Motor neuron (in vitro differentiated cells): Measurements from ENCODE around the gene APBB2. TPM values are rescaled to one million over a fixed set of nuclear protein-coding genes. Genes with fewer than 3 reads are reported as not detected.
"Not testable (repeated sequence)": the region's sequence is repeated elsewhere in the genome, so short reads cannot be mapped to it uniquely, and the experiment has no call there.

ENCODE experiments used
- ATAC-seq, 8 experiments: fragments of 200-7000 bp; cut with Tn5 transposase; replicated peaks in 6 of 8; 2 replicates each; pipeline ENCODE4 v1.8.0; 2021; ENCODE audit warnings: mild to moderate bottlenecking in 8 of 8, moderate library complexity in 8 of 8
- H3K27ac ChIP-seq, 2 donors: fragments of 250-450 bp; sonication (Bioruptor Pico); 2 replicates each; pipeline ENCODE4 v1.9.0; 2021; ENCODE audit warnings: antibody characterized with exemption in 2 of 2, mild to moderate bottlenecking in 2 of 2, moderate library complexity in 1 of 2
- H3K4me1 ChIP-seq, 2 donors: fragments of 250-450 bp; sonication (Bioruptor Pico); replicated peaks in 1 of 2; 2 replicates each; pipeline ENCODE4 v1.6.1; 2021; ENCODE audit warnings: antibody characterized with exemption in 2 of 2, mild to moderate bottlenecking in 2 of 2, moderate library complexity in 1 of 2
- H3K4me3 ChIP-seq, 5 donors: fragments of 250-450 bp; sonication (Bioruptor Pico); 2 replicates each; pipeline ENCODE4 v1.9.0; 2021; ENCODE audit warnings: antibody characterized with exemption in 5 of 5, mild to moderate bottlenecking in 5 of 5, moderate library complexity in 4 of 5
- WGBS, 10 experiments: fragments of 450-650 bp; shearing (Covaris generic); methylation state at CpG; one replicate each; pipeline ENCODE4 v1.0.0; 2022; 5-methylcytosine and 5-hydroxymethylcytosine counted together
- in situ Hi-C, 9 experiments: fragments of 400-800 bp; cut with MboI; loops; one replicate each; pipeline ENCODE4 v1.15.0; 2021; ENCODE audit warnings: low sequenced_read_pairs in 9 of 9, low pct_unique_long_range_greater_than_20kb in 2 of 9; ENCODE audit not compliant: unreplicated experiment in 9 of 9
- total RNA-seq, 8 experiments: library from RNA; unstranded; fragments of 300-600 nt; gene quantifications; 2 replicates each; pipeline versions ENCODE4 v1.2.3 to v1.2.4, GENCODE V29; 2022

APBB2 gene
- total RNA-seq, 8 experiments from 2014 or later: 32.2 to 68.9 (median 52.0) TPM

DNA sequence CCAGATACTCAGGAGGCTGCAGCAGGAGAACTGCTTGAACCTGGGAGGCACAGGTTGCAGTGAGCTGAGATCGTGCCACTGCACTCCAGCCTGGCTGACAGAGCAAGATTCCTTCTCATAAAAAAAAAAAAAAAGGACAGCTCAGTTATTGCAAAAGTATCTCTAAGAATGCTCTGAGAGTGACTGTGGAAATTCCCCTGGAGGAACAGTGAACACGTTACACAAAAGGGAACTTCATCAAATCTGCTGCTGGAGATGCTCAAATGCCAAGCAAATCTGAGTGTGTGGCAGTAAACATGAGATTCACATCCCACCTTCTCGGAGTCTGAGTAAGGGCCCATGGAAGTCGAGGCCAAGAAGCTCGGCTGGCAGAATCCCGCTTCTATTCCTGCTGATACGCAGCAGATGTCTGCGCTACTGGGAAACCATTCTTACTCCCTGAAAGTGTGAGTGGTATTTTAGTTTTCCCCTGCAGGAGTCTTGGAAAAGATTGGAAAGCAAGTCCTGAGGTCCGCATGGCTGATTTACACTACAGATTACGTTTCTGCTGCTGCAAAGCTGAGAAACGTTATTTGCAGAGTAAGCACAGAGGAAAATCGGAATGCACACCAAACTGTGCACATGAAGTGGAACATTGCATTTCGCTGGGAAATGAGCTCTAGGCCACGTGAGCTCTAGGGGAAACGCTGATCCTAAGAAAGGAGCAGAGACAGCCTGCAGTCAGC lies 301.7 kb downstream of the APBB2 start:
- ATAC-seq: no peak
- Histone ChIP-seq H3K4me1 (no peaks in the 10 kb centered on the region), H3K4me3 (no peak overlapping the region), H3K27ac (no peak overlapping the region)
- in situ Hi-C loops: loop anchor here in 2 of 9 experiments (25.0 kb wide), 1 partner anchor 175 kb away; the partner anchor contains the start of gene NSUN7 (in 2 of the 2)
- WGBS, 10 experiments: 68 to 100% (median 91%) methylated on average over 3 to 15 of the region's 15 CpGs; no CpG with 5 or more reads in 4 of the 10 experiments

DNA sequence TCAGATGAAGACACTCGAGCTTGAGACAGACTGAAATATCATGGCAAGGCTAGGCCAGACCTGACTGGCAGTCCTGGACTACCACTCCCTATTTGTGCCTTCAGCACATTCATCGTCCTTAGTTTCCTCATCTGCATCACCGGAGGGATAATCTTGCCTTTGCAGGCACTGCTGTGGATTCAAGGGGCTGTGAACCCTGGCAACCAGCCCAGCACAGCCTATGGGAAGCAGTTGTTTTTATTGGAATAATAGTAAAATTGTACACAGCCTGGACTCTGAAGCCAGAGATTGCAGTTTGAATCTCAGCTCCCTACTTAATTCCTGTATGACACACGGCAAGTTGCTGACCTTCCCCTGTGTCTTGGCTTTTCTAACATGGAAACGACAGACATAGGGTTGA lies 303.6 kb downstream of the APBB2 start:
- peaks cover 0 to 4% of the 10 kb centered on the region in 2 donors for H3K4me1 ChIP-seq
- 86 to 100% (median 94%) methylated on average over 1 to 3 of the region's 5 CpGs; no CpG with 5 or more reads in 5 of the 10 experiments for WGBS, 10 experiments
- in situ Hi-C loops: loop anchor here in 2 of 9 experiments (25.0 kb wide), 1 partner anchor 173 kb away; the partner anchor contains the start of gene NSUN7 (in 2 of the 2)
- H3K27ac ChIP-seq: no peak overlapping the region
- ATAC-seq: no peak
- H3K4me3 ChIP-seq: no peak overlapping the region

DNA sequence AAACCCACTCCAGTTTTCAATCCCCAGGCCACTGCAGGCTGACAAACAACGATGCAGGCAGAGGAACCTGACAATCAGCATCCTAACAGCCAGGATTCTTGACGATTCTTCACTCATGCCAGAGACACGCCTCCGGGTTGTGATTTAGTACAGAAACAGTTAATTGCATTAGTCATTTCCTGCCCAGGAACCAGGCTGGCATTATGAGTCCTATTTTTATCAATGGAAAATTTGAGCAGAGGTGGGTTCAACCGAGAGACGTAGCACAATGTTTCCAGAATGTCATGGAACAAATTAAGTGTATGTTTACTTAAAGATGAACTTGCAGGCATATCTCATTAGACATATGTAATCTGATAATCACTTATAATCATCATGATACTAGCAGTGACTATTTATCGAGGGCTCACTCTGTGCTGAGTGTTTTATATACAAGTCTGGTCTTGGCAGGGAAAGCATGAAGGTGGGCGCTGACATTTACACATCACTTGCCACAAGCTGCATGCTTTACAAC lies 304.9 kb downstream of the APBB2 start:
- peaks cover 0 to 17% of the 10 kb centered on the region in 2 donors for H3K4me1 ChIP-seq
- in situ Hi-C loops: loop anchor here in 2 of 9 experiments (25.0 kb wide), 1 partner anchor 172 kb away; the partner anchor contains the start of gene NSUN7 (in 2 of the 2)
- H3K27ac ChIP-seq: no peak overlapping the region
- 0 to 100% (median 90%) methylated on average over 1 to 6 of the region's 8 CpGs for WGBS, 10 experiments
- ATAC-seq: peak in 1 of 8 experiments; percentile 20
- H3K4me3 ChIP-seq: no peak overlapping the region

DNA sequence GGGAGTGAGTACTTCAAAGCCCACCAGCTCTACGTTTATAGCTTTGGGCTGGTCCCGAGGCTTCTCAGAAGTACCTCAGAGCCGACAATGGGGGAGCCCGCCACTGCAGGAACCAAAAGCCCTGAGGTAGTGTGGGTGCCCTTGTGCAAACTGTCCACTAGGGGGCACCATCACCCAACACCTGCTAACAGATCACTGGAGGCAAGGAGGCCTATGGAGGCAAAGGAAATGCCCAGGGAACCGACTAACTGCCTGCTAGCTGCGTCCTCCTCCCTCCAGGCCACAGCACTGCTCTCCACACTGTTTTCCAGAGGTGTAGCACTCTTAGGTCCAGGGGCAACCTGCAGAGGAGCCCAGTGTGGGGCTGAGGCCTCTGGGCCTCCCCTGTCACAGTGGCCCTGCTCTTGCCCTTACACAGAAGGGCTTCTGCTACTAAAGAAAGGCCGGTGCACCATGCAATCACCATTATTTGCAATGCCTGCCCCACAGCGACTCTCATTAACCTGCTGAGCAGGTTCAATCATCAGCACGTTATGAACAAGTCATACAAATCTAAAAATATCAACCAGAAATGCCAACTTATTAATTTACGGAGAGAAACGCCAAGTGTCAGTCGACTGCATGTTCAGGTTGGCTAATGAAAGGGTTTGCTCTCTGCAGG lies 305.5 kb downstream of the APBB2 start:
- ATAC-seq: peak; percentile 43 to 91 (median 56)
- Histone ChIP-seq H3K4me1 (peaks cover 0 to 18% of the 10 kb centered on the region in 2 donors), H3K27ac (no peak overlapping the region), H3K4me3 (no peak overlapping the region)
- 0 to 93% (median 80%) methylated on average over 1 to 6 of the region's 12 CpGs; no CpG with 5 or more reads in 1 of the 10 experiments for WGBS, 10 experiments
- in situ Hi-C loops: loop anchor here in 2 of 9 experiments (25.0 kb wide), 1 partner anchor 172 kb away; the partner anchor contains the start of gene NSUN7 (in 2 of the 2)

DNA sequence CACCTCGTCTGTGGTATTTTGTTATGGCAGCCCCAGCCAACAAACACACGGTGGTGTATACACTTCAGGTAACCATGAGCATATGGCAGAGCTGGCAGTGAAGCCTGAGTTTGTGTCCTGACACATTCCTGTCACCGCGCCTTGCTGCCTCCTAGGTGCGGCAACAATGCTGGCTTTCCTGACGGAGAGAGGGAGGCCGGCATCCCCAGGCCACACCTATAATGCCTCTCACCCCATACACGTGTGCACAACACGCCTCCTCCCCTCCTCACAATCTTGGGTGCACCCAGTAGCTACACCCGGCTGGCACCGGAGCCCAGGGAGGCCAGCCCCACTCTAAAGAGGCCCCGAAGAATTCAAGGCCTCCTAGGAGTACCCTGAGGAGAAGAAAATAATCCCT lies 306.0 kb downstream of the APBB2 start:
- in situ Hi-C loops: loop anchor here in 2 of 9 experiments (25.0 kb wide), 1 partner anchor 171 kb away; the partner anchor contains the start of gene NSUN7 (in 2 of the 2)
- Histone ChIP-seq H3K4me1 (peaks cover 0 to 18% of the 10 kb centered on the region in 2 donors), H3K4me3 (no peak overlapping the region), H3K27ac (no peak overlapping the region)
- ATAC-seq: peak in 2 of 8 experiments; percentile 12 to 43
- 0 to 100% (median 100%) methylated on average over 1 to 3 of the region's 12 CpGs; no CpG with 5 or more reads in 5 of the 10 experiments for WGBS, 10 experiments

DNA sequence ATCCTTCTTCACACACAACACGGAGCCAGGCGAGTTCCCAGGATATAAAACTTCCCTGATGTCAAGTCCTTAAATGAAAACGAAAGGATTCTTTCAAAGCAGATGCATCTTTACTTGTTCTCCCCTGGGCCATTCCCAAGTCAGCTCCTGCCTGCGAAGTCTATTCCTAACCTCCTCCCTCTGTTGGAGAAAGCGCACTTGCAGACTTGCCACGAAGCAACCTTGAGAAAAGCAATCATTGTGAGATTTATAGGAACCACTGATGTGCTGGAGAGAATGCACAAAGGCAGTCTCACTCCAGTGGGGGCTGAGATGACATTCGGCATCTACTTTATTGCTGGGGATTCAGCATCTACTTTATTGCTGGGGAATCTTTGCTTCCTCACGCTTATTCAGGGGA lies 308.9 kb downstream of the APBB2 start:
- in situ Hi-C loops: loop anchor here in 2 of 9 experiments (25.0 kb wide), 1 partner anchor 168 kb away; the partner anchor contains the start of gene NSUN7 (in 2 of the 2)
- WGBS, 10 experiments: 42 to 100% (median 82%) methylated on average over 1 to 7 of the region's 8 CpGs

DNA sequence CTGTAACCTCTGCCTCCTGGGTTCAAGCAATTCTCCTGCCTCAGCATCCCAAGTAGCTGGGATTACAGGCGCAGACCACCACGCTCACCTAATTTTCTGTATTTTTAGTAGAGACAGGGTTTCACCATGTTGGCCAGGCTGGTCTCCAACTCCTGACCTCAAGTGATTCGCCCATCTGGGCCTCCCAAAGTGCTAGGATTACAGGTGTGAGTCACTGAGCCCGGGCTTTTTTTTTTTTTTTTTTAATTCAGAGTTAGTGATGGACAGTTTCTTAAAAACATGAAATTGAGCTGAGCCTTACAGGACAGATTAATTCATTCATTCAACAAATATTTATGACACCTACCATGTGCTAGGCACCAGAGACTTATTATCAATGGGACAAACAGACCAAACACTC lies 313.8 kb downstream of the APBB2 start:
- H3K4me1 ChIP-seq: peaks cover 0 to 12% of the 10 kb centered on the region in 2 donors
- not testable (repeated sequence) for H3K27ac ChIP-seq, H3K4me3 ChIP-seq, ATAC-seq
- in situ Hi-C loops: loop anchor here in 2 of 9 experiments (25.0 kb wide), 1 partner anchor 163 kb away; the partner anchor contains the start of gene NSUN7 (in 2 of the 2)
- WGBS, 10 experiments: 0 to 100% (median 80%) methylated on average over 1 to 4 of the region's 4 CpGs; no CpG with 5 or more reads in 2 of the 10 experiments

More for the DNA sequence above, 308.9 kb downstream of the APBB2 start:
- Histone ChIP-seq H3K4me3 (no peak overlapping the region), H3K27ac (peak overlapping the region in 1 of 2 donors; percentile 56), H3K4me1 (peaks cover 0 to 18% of the 10 kb centered on the region in 2 donors)
- peak in 4 of 8 experiments; percentile 35 to 86 (median 65) for ATAC-seq

DNA sequence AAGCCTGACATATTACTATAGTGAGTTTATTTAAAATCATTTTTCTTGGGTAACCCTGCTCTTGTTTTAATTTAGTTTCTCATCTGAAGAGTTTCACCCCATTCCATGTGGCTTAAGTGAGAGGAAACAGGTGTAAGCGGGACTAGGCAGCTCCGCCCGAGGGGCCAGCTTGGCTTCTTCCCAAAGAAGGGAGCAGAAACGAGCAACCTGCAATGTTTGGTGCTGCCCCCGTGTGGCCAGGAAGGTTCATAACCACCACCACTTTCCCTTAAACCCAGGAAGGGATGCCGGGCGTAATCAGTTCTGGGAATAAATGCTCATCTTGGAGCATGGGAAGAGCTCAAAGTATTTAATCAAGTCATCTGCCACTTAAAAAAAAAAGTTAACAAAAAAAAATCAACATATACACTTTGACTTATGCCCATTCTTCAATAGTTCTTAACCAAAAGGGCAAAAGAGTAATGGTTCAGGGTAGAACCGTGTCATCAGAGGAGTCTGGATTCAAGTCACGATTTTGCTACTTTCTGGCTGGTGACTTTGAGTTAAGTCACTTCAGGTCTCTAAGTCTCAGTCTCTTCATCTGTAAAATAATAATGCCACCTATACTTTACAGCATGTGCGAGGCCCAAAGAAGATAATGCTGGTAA lies 316.7 kb downstream of the APBB2 start:
- WGBS, 10 experiments: 10 to 80% (median 60%) methylated on average over 1 to 9 of the region's 10 CpGs; no CpG with 5 or more reads in 1 of the 10 experiments
- Histone ChIP-seq H3K27ac (no peak overlapping the region), H3K4me3 (no peak overlapping the region), H3K4me1 (no peaks in the 10 kb centered on the region)
- peak in 6 of 8 experiments; percentile 36 to 87 (median 71) for ATAC-seq
- in situ Hi-C loops: loop anchor here in 2 of 9 experiments (25.0 kb wide), 1 partner anchor 160 kb away; the partner anchor contains the start of gene NSUN7 (in 2 of the 2)

DNA sequence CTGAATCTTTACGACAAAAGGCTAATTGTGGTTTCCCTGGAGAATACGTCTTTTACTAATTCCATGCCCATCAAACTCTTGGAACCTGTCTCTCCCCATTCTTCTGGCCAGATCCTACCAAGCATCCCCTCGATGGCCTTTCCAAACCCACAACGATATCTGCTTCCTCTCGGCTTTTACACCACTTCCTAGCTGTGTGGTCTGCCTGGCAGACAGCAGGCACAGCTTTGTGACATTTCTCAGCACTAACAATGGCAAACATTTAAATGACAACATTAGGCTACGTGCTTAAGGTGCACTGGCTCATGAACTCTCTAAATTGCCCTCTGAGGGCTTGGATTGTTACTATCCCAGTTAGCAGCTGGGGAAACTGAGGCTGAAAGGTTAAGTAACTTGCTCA lies 323.6 kb downstream of the APBB2 start:
- Histone ChIP-seq H3K4me1 (peaks cover 14 to 15% of the 10 kb centered on the region in 2 donors), H3K4me3 (no peak overlapping the region), H3K27ac (no peak overlapping the region)
- no peak for ATAC-seq
- in situ Hi-C loops: loop anchor here in 2 of 9 experiments (25.0 kb wide), 1 partner anchor 153 kb away; the partner anchor contains the start of gene NSUN7 (in 2 of the 2)
- WGBS, 10 experiments: 62 to 100% (median 85%) methylated on average over 2 to 6 of the region's 6 CpGs; no CpG with 5 or more reads in 2 of the 10 experiments

DNA sequence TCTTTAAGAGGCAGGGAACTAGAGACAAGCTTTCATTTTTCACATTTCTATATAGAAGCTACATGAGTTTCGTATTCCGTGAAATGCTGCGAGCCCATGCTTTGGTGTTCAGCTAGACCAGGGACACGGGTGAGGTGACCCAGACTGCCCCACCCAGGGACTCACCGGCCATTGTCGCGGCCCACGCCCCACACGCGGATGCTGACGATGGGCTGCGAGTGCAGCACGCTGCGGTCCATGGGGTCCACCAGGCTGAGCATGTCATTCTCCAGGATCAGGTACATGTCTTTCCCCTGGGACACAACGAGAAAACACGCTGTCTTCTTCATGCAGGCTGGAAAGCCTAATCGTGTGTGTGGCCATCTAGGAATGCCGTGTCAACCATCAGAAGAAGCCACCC lies 324.1 kb downstream of the APBB2 start:
- Histone ChIP-seq H3K27ac (no peak overlapping the region), H3K4me1 (peaks cover 14 to 15% of the 10 kb centered on the region in 2 donors), H3K4me3 (no peak overlapping the region)
- WGBS, 10 experiments: 89 to 100% (median 97%) methylated on average over 3 to 16 of the region's 18 CpGs; no CpG with 5 or more reads in 1 of the 10 experiments
- ATAC-seq: no peak
- in situ Hi-C loops: loop anchor here in 2 of 9 experiments (25.0 kb wide), 1 partner anchor 153 kb away; the partner anchor contains the start of gene NSUN7 (in 2 of the 2)

DNA sequence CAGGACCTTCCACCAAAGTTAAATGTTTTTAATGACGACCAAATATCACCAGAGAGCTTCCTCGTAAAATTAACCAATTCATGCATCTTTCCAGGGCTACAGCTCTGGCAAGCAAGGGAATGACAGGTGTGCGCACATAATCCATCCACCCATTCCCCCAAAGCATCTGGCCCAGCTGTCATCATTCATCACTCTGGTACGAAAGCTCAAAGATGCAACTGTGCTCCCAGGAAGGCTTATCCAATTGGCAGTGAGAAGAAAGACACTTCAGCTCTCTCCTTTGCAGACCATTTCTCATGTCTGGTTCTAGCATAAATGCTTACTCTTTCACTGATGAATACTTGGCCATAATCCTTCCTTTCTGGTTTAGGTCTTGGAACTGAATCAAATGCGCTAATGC lies 325.4 kb downstream of the APBB2 start:
- peaks cover 14 to 15% of the 10 kb centered on the region in 2 donors for H3K4me1 ChIP-seq
- H3K4me3 ChIP-seq: no peak overlapping the region
- WGBS, 10 experiments: 80 to 100% (median 93%) methylated on average over 1 to 5 of the region's 5 CpGs; no CpG with 5 or more reads in 1 of the 10 experiments
- in situ Hi-C loops: loop anchor here in 2 of 9 experiments (25.0 kb wide), 1 partner anchor 152 kb away; the partner anchor contains the start of gene NSUN7 (in 2 of the 2)
- H3K27ac ChIP-seq: no peak overlapping the region
- no peak for ATAC-seq

DNA sequence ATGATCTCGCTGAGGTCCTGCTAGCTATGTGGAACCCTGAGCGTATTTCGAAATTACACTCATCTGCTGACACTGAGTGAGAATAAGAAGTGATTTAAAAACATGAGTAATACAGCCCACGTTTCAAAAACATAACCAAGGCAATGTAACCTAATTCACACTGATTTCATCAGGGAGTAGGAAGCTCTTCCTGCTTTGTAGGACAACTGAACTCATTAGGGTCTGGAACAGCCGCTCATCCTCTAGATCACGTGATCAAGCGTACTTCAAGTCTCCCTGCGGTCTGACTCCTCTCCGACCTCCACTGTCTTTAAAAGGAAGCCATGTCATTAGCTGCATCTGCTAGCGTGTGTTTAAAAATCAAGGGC lies 326.6 kb downstream of the APBB2 start:
- ATAC-seq: peak; percentile 58 to 98 (median 94)
- peaks cover 14 to 15% of the 10 kb centered on the region in 2 donors for H3K4me1 ChIP-seq
- whole genome bisulfite sequencing, 10 experiments: 15 to 100% (median 67%) methylated on average over 1 to 9 of the region's 10 CpGs
- peak overlapping the region in 1 of 2 donors; percentile 19 for H3K27ac ChIP-seq
- no peak overlapping the region for H3K4me3 ChIP-seq
- in situ Hi-C loops: loop anchor here in 2 of 9 experiments (25.0 kb wide), 1 partner anchor 150 kb away; the partner anchor contains the start of gene NSUN7 (in 2 of the 2)
